Loucy (cell line): ENCODE data around the gene NOM1.
"Not testable (repeated sequence)": the region's sequence is repeated elsewhere in the genome, so short reads cannot be mapped to it uniquely, and the experiment has no call there.

Source experiments
- H2AFZ ChIP-seq: fragments of 200-600 bp; sonication (generic); 2 replicates; pipeline ENCODE4 v1.6.0; 2016; ENCODE audit warnings: antibody characterized with exemption, mild to moderate bottlenecking, low read length, moderate library complexity
- H3F3A ChIP-seq: fragments of 200-600 bp; 2 replicates; pipeline ENCODE4 v1.6.0; 2016; ENCODE audit warnings: antibody characterized with exemption, low read depth, mild to moderate bottlenecking
- H3K27me3 ChIP-seq: fragments of 200-600 bp; sonication (generic); 2 replicates; pipeline ENCODE4 v1.6.1; 2014; ENCODE audit warnings: low read length, mild to moderate bottlenecking; ENCODE audit not compliant: insufficient read depth, poor library complexity, severe bottlenecking
- H3K36me3 ChIP-seq: fragments of 200-600 bp; sonication (generic); 2 replicates; pipeline ENCODE4 v1.6.1; 2016; ENCODE audit warnings: low read length; ENCODE audit not compliant: insufficient read depth
- H3K4me1 ChIP-seq: fragments of 200-600 bp; sonication (generic); 2 replicates; pipeline ENCODE4 v1.5.1; 2014; ENCODE audit warnings: low read length, mild to moderate bottlenecking; ENCODE audit not compliant: insufficient read depth, poor library complexity, severe bottlenecking
- H3K4me2 ChIP-seq: fragments of 200-600 bp; sonication (generic); 2 replicates; pipeline ENCODE4 v1.6.0; 2014; ENCODE audit warnings: antibody characterized with exemption, low read length, low read depth, mild to moderate bottlenecking; ENCODE audit not compliant: poor library complexity, severe bottlenecking
- H3K4me3 ChIP-seq: fragments of 200-600 bp; sonication (generic); 2 replicates; pipeline ENCODE4 v1.5.1; 2014; ENCODE audit warnings: low read length, mild to moderate bottlenecking, mixed read lengths; ENCODE audit not compliant: poor library complexity, severe bottlenecking
- H3K79me2 ChIP-seq: fragments of 200-600 bp; sonication (generic); 2 replicates; pipeline ENCODE4 v1.6.1; 2014; ENCODE audit warnings: low read length; ENCODE audit not compliant: insufficient read depth
- H3K9ac ChIP-seq: fragments of 200-600 bp; sonication (generic); 2 replicates; pipeline ENCODE4 v1.6.0; 2014; ENCODE audit warnings: mild to moderate bottlenecking, low read depth, low read length, moderate library complexity; ENCODE audit not compliant: poor library complexity, severe bottlenecking
- H3K9me2 ChIP-seq: fragments of 200-600 bp; sonication (generic); replicated peaks from 2 replicates; pipeline ENCODE4 v1.6.1; 2016; ENCODE audit warnings: low read depth, low read length, mixed read lengths
- H3K9me3 ChIP-seq: fragments of 200-600 bp; sonication (generic); 2 replicates; pipeline ENCODE4 v1.6.1; 2014; ENCODE audit warnings: mild to moderate bottlenecking, antibody characterized with exemption, low read length, low read depth; ENCODE audit not compliant: insufficient read depth
- H4K20me1 ChIP-seq: fragments of 200-600 bp; sonication (generic); 2 replicates; pipeline ENCODE4 v1.6.0; 2014; ENCODE audit warnings: antibody characterized with exemption, low read length, mild to moderate bottlenecking; ENCODE audit not compliant: insufficient read depth, poor library complexity, severe bottlenecking
- EZH2phosphoT487 ChIP-seq: fragments of 200-600 bp; IDR thresholded peaks from 2 replicates; pipeline ENCODE4 v1.6.1; 2018; ENCODE audit warnings: antibody characterized with exemption, mild to moderate bottlenecking, moderate library complexity, borderline replicate concordance
- TF ChIP-seq, protein P1 (sequence below): fragments of 200-600 bp; sonication (generic); conservative IDR thresholded peaks from 2 replicates; pipeline ENCODE4 v1.5.1; 2014; ENCODE audit warnings: mild to moderate bottlenecking, antibody characterized with exemption, low read length

The NOM1 gene

GRCh38 chr7:156949541-156950380, at the start of gene NOM1:
Gene NOM1, plus strand, starts transcription at chr7:156949712. Its CDS starts 26 bp downstream, at chr7:156949738.
- Histone ChIP-seq H2AFZ (peak within 1 kb of the TSS; percentile 94), H3K9me2 (no peaks in the 10 kb centered on the region), H3F3A (no peaks in the 10 kb centered on the region), H4K20me1 (peaks cover 26% of the 10 kb centered on the region), H3K4me1 (peaks cover 12% of the 10 kb centered on the region), H3K9me3 (no peaks in the 10 kb centered on the region), H3K4me3 (peak within 1 kb of the TSS; percentile 85), H3K79me2 (peaks cover 52% of the 10 kb centered on the region), H3K9ac (peak within 1 kb of the TSS; percentile 91), H3K36me3 (peaks cover 25% of the 10 kb centered on the region; the same call in 1 of the 2 replicates), H3K4me2 (peak within 1 kb of the TSS; percentile 100), H3K27me3 (no peaks in the 10 kb centered on the region)
- TF ChIP-seq EZH2phosphoT487 = no peak
- TF ChIP-seq, protein P1, sequence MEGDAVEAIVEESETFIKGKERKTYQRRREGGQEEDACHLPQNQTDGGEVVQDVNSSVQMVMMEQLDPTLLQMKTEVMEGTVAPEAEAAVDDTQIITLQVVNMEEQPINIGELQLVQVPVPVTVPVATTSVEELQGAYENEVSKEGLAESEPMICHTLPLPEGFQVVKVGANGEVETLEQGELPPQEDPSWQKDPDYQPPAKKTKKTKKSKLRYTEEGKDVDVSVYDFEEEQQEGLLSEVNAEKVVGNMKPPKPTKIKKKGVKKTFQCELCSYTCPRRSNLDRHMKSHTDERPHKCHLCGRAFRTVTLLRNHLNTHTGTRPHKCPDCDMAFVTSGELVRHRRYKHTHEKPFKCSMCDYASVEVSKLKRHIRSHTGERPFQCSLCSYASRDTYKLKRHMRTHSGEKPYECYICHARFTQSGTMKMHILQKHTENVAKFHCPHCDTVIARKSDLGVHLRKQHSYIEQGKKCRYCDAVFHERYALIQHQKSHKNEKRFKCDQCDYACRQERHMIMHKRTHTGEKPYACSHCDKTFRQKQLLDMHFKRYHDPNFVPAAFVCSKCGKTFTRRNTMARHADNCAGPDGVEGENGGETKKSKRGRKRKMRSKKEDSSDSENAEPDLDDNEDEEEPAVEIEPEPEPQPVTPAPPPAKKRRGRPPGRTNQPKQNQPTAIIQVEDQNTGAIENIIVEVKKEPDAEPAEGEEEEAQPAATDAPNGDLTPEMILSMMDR = peak; percentile 53

GRCh38 chr7:156900093-156900492, 49.4 kb upstream of the NOM1 start:
- H4K20me1 ChIP-seq, H3K79me2 ChIP-seq, H3F3A ChIP-seq, H3K27me3 ChIP-seq, H3K9me2 ChIP-seq, H3K4me2 ChIP-seq, H2AFZ ChIP-seq, H3K36me3 ChIP-seq, H3K4me3 ChIP-seq, H3K9me3 ChIP-seq, H3K9ac ChIP-seq: not testable (repeated sequence)
- peaks cover 28% of the 10 kb centered on the region for H3K4me1 ChIP-seq

DNA sequence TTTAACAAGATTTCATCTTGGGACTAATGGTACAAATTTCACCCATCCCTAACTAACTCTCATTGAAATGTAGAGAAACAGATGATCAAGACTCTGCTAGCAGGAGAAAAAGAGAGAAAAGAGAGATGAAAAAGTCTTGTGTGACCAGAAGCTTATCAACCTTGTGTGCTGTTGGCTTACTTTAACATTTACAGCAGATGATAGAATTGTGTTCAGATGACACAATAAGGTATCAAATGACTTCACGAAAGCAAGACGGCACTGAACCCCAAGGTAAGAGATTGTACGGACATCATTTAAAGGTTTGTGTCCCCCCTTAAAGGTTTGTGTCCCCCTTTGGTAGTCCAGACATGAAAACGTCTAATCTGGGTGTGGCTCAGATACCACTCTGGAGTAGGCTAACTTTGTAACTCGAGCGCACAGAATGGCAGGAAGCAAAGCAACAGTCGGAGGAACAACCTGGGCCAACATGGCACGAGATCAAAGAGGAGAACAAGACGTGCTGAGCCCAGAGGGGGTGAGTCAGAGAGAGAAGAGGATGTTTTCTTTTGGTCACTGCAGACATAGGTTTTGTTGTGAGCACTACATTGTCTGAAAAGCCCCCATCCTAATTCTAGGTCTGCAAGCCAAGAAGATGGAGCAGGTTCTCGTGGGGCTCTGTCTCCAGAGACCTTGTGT, 46.1 kb upstream of the NOM1 start:
- Histone ChIP-seq H4K20me1 (no peaks in the 10 kb centered on the region), H2AFZ (peak overlapping the region; percentile 78), H3K4me2 (peak overlapping the region; percentile 32)

More for the DNA sequence above, 46.1 kb upstream of the NOM1 start:
- Histone ChIP-seq H3K36me3 (no peaks in the 10 kb centered on the region), H3K9me2 (no peaks in the 10 kb centered on the region), H3F3A (no peaks in the 10 kb centered on the region), H3K27me3 (no peaks in the 10 kb centered on the region), H3K4me3 (no peak overlapping the region), H3K9ac (no peak overlapping the region), H3K9me3 (no peaks in the 10 kb centered on the region), H3K79me2 (no peaks in the 10 kb centered on the region), H3K4me1 (peaks cover 9% of the 10 kb centered on the region)
- TF ChIP-seq EZH2phosphoT487 = no peak
- TF ChIP-seq, protein P1 = no peak
